Lung (tissue), 12 donors: ENCODE measurements around the gene TNKS1BP1. TPM values are rescaled to one million over a fixed set of nuclear protein-coding genes. Genes with fewer than 3 reads are reported as not detected.

ENCODE experiments used
- ATAC-seq: fragments of 200-7000 bp; cut with Tn5 transposase; one replicate; pipeline ENCODE4 v1.9.1; 2020; ENCODE audit warnings: moderate number of reproducible peaks; ENCODE audit not compliant: insufficient read depth, low FRiP score
- DNase-seq, 3 donors: peaks; one replicate each; pipeline ENCODE4 v3.0.0-alpha.2; 2013 to 2017
- H3K27ac ChIP-seq, 2 donors: one replicate each; pipeline ENCODE4 v1.5.1; 2013; ENCODE audit warnings: mild to moderate bottlenecking in 2 of 2, moderate library complexity in 2 of 2, control low read depth in 1 of 2, inconsistent platforms in 1 of 2, low read depth in 1 of 2, low read length in 1 of 2
- H3K27me3 ChIP-seq, 3 donors: one replicate each; pipeline ENCODE4 v1.5.1; 2013; ENCODE audit warnings: low read length in 2 of 3; ENCODE audit not compliant: control insufficient read depth in 3 of 3, insufficient read depth in 3 of 3
- H3K36me3 ChIP-seq, 4 donors: one replicate each; pipeline ENCODE4 v1.5.1; 2013; ENCODE audit warnings: low read length in 4 of 4, mild to moderate bottlenecking in 1 of 4, moderate library complexity in 1 of 4; ENCODE audit not compliant: control insufficient read depth in 4 of 4, insufficient read depth in 4 of 4
- H3K4me1 ChIP-seq, 5 donors: one replicate each; pipeline ENCODE4 v1.5.1; 2013; ENCODE audit warnings: low read length in 5 of 5, mild to moderate bottlenecking in 2 of 5, moderate library complexity in 1 of 5; ENCODE audit not compliant: control insufficient read depth in 5 of 5, insufficient read depth in 5 of 5
- H3K4me3 ChIP-seq: one replicate; pipeline ENCODE4 v1.5.1; 2013; ENCODE audit warnings: mild to moderate bottlenecking, control low read depth, moderate library complexity
- H3K9ac ChIP-seq, 2 donors: one replicate each; pipeline ENCODE4 v1.5.1; 2013; ENCODE audit warnings: low read length in 2 of 2, control low read depth in 1 of 2; ENCODE audit not compliant: insufficient read depth in 1 of 2
- H3K9me3 ChIP-seq, 4 donors: one replicate each; pipeline ENCODE4 v1.5.1; 2013; ENCODE audit warnings: low read length in 3 of 4, mild to moderate bottlenecking in 1 of 4, moderate library complexity in 1 of 4; ENCODE audit not compliant: control insufficient read depth in 4 of 4, insufficient read depth in 3 of 4
- CTCF ChIP-seq: IDR thresholded peaks from 2 replicates; pipeline ENCODE4 v1.5.1; 2012; ENCODE audit warnings: mild to moderate bottlenecking; ENCODE audit errors: control extremely low read depth, extremely low read depth
- WGBS, 2 donors: extraction: QIAGEN DNeasy Blood & Tissue Kit; methylation state at CpG; one replicate each; pipeline ENCODE4 v1.1.7; 2013; 5-methylcytosine and 5-hydroxymethylcytosine counted together
- polyA plus RNA-seq, 2 donors: library from polyadenylated mRNA; stranded (reverse); fragments of 200-250 nt; gene quantifications; one replicate each; pipeline ENCODE4 v1.2.1, GENCODE V29; 2013
- total RNA-seq, 2 donors: library from RNA; depleted of rRNA in 1 of 2; stranded (reverse); fragments of >200 nt in 1 of 2; gene quantifications; one replicate each; pipeline ENCODE4 v1.2.1, GENCODE V29; 2014 to 2021
- donor health status: control.
- donor health status: control.
- donor health status: Bipolar disorder and iron deficiency.
- donor health status: healthy.
- donor health status: DM: yes; HTN: yes; CAD: no.

TNKS1BP1 gene
- total and polyA plus RNA-seq, 4 donors: 87.0 to 220 (median 139) TPM

DNA sequence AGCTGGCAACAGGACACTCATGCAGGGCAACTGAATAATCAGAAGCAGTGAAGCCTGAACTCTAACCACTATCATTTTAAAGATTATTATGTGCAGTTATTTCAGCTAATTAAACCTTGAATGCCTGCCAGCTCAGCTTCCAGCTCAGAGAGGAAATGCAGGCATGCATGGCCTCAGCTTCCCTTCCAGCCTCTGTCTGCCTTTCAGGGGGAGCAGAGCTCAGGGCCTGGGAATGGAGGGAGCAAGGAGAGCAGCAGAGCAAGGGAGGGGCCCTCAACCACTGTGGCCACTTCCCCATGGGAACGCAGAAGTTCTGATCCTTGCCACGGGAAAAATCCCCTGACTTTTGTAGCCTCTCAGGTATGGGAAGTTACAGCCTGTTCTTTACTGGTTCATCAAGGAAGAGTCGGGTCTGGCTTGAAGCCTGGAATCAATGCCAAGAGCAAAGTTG is 55.2 kb downstream of the TNKS1BP1 start:
- no peaks in the 10 kb centered on the region for H3K36me3 ChIP-seq
- DNase-seq (peak; percentile 32 to 71 (median 57)), ATAC-seq (no peak)
- H3K9me3 ChIP-seq: peaks cover 0 to 9% (median 5%) of the 10 kb centered on the region in 4 donors
- no peak overlapping the region for H3K9ac ChIP-seq
- no peaks in the 10 kb centered on the region for H3K27me3 ChIP-seq
- no peak for TF ChIP-seq CTCF
- H3K27ac ChIP-seq: no peak overlapping the region
- 13 to 24% methylated on average over 3 of the region's 3 CpGs for WGBS, 2 donors
- peaks cover 0 to 10% (median 0%) of the 10 kb centered on the region in 5 donors for H3K4me1 ChIP-seq
- no peak overlapping the region for H3K4me3 ChIP-seq

DNA sequence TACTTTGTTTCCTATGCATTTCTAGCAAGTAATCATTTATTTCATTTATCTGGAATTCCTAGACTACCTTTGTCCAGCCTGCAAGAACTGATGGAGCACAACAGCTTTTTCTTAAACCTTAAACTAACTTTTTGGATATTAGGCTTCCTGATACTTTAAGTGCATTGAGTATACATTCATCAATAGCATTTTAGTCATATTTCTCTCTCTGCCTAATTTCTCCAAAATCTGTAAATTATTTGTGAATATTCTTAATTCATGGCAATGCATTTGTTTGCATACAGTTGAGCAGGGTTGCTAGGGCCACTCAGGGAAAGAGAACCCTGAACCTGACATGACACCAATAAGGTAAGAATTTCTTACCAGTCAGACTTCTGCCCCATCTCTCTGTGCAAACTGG is 58.6 kb downstream of the TNKS1BP1 start:
- ATAC-seq (no peak), DNase-seq (no peak)
- H3K36me3 ChIP-seq: no peaks in the 10 kb centered on the region
- H3K4me1 ChIP-seq: peaks cover 0 to 10% (median 0%) of the 10 kb centered on the region in 5 donors
- no peak overlapping the region for H3K9ac ChIP-seq
- no peak for TF ChIP-seq CTCF
- H3K27ac ChIP-seq: no peak overlapping the region
- no peak overlapping the region for H3K4me3 ChIP-seq
- peaks cover 0 to 3% (median 1%) of the 10 kb centered on the region in 4 donors for H3K9me3 ChIP-seq
- no peaks in the 10 kb centered on the region for H3K27me3 ChIP-seq

DNA sequence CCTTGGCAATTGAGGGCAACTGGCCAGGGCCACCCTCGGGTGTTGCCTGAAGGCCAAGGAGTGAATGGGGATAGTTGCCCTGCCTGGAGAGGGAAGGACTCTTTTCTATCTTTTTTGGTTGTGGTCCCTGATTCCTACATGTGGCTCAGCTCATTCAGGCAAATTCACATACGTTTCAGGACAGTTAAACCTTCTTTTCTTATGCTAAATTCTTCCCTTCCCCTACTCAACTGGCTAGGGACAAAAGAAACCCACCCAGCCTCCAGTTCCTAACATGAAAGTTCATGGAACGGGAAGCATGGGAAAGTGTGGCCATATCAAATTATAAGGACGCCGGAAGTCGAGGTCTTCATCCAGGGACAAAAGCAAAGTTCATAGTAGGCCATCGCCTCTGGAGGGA is 61.4 kb downstream of the TNKS1BP1 start:
- TF ChIP-seq CTCF: no peak
- Histone ChIP-seq H3K27me3 (no peaks in the 10 kb centered on the region), H3K4me1 (no peaks in the 10 kb centered on the region), H3K9ac (no peak overlapping the region), H3K9me3 (peaks cover 0 to 6% (median 1%) of the 10 kb centered on the region in 4 donors), H3K27ac (no peak overlapping the region), H3K36me3 (no peaks in the 10 kb centered on the region), H3K4me3 (no peak overlapping the region)
- 87 to 93% methylated on average over 7 of the region's 7 CpGs for WGBS, 2 donors
- DNase-seq (no peak), ATAC-seq (no peak)

GRCh38 chr11:57262157-57262556 is 62.6 kb downstream of the TNKS1BP1 start:
- TF ChIP-seq CTCF: no peak
- Histone ChIP-seq H3K4me3 (no peak overlapping the region), H3K9me3 (peaks cover 0 to 6% (median 1%) of the 10 kb centered on the region in 4 donors), H3K9ac (no peak overlapping the region), H3K36me3 (no peaks in the 10 kb centered on the region), H3K27ac (no peak overlapping the region), H3K4me1 (no peaks in the 10 kb centered on the region), H3K27me3 (no peaks in the 10 kb centered on the region)
- ATAC-seq: no peak
- 65 to 68% methylated on average over 4 of the region's 4 CpGs for WGBS, 2 donors
- no peak for DNase-seq
